GM12892 (cell line): ENCODE results near the gene GNAI3.

Experiments used
- POLR2A ChIP-seq: IDR thresholded peaks from 2 replicates; pipeline ENCODE4 v1.6.1; 2011; ENCODE audit warnings: low read depth, low read length, control low read depth
- TAF1 ChIP-seq: IDR thresholded peaks from 2 replicates; pipeline ENCODE4 v1.6.1; 2011; ENCODE audit warnings: low read depth, mild to moderate bottlenecking, control low read depth, low read length, borderline replicate concordance

- TF ChIP-seq TAF1, result no peak
- no peak for TF ChIP-seq POLR2A
These were observed 85.9 kb downstream of the GNAI3 start for GRCh38 chr1:109634292-109634691.
